Activated naive CD8-positive, alpha-beta T cell treated with anti-CD3 and anti-CD28 coated beads, Interleukin-2, amount 10 ng/mL, durations not matched to agents 7 days and 5 days (primary cell): ENCODE measurements around the gene LRBA. TPM values are rescaled to one million over a fixed set of nuclear protein-coding genes. Genes with fewer than 3 reads are reported as not detected.

Experiments
- ATAC-seq: fragments of 150-1000 bp; cut with Tn5 transposase; one replicate; pipeline ENCODE4 v1.10.0; 2021; ENCODE audit warnings: low read depth, moderate library complexity
- POLR2A ChIA-PET: fragments of 350-600 bp; sonication (Branson Sonifier 250); formaldehyde crosslinking; loops from one replicate; lab custom pipeline; 2021; ENCODE audit warnings: antibody characterized with exemption; lab: Charles Lee
- DNase-seq: peaks from one replicate; pipeline ENCODE4 v3.0.0; 2021
- H3K27ac Mint-ChIP-seq: one replicate; pipeline ENCODE4 v1.8.0; 2022; ENCODE audit warnings: mild to moderate bottlenecking, mixed read lengths
- H3K27me3 Mint-ChIP-seq: one replicate; pipeline ENCODE4 v1.8.0; 2022; ENCODE audit warnings: mild to moderate bottlenecking, moderate library complexity, mixed read lengths
- H3K36me3 Mint-ChIP-seq: one replicate; pipeline ENCODE4 v1.8.0; 2021; ENCODE audit warnings: mild to moderate bottlenecking, mixed read lengths
- H3K4me1 Mint-ChIP-seq: one replicate; pipeline ENCODE4 v1.8.0; 2021; ENCODE audit warnings: mixed read lengths
- H3K4me3 Mint-ChIP-seq: one replicate; pipeline ENCODE4 v1.8.0; 2022; ENCODE audit warnings: mild to moderate bottlenecking, moderate library complexity, mixed read lengths
- H3K9me3 Mint-ChIP-seq: one replicate; pipeline ENCODE4 v1.8.0; 2021; ENCODE audit warnings: mixed read lengths
- total RNA-seq, 2 experiments: library from RNA; stranded (reverse); gene quantifications; one replicate each; pipeline ENCODE4 v1.2.3, GENCODE V29; 2021

Gene LRBA
- total RNA-seq, 2 experiments from 2014 or later = 47.9 to 50.6 TPM

- no peaks in the 10 kb centered on the region for H3K27me3 Mint-ChIP-seq
- no peak overlapping the region for H3K4me3 Mint-ChIP-seq
- POLR2A ChIA-PET = no interaction called here
- no peaks in the 10 kb centered on the region for H3K9me3 Mint-ChIP-seq
- no peak overlapping the region for H3K27ac Mint-ChIP-seq
- DNase-seq (no peak), ATAC-seq (no peak)
- H3K36me3 Mint-ChIP-seq = peaks cover 6% of the 10 kb centered on the region
- H3K4me1 Mint-ChIP-seq = no peaks in the 10 kb centered on the region
These were observed 687.8 kb downstream of the LRBA start for GRCh38 chr4:150327262-150327780.

GRCh38 chr4:150325872-150326271 lies 689.2 kb downstream of the LRBA start:
- no peaks in the 10 kb centered on the region for H3K27me3 Mint-ChIP-seq
- POLR2A ChIA-PET = no interaction called here
- H3K9me3 Mint-ChIP-seq = no peaks in the 10 kb centered on the region
- H3K36me3 Mint-ChIP-seq = peaks cover 8% of the 10 kb centered on the region
- DNase-seq = no peak
- ATAC-seq = no peak
- H3K4me1 Mint-ChIP-seq = no peaks in the 10 kb centered on the region
- no peak overlapping the region for H3K4me3 Mint-ChIP-seq
- no peak overlapping the region for H3K27ac Mint-ChIP-seq

GRCh38 chr4:150323406-150324325 lies 691.4 kb downstream of the LRBA start:
- POLR2A ChIA-PET = no interaction called here
- no peak for DNase-seq
- ATAC-seq = no peak
- Mint-ChIP-seq H3K4me3 (no peak overlapping the region), H3K9me3 (no peaks in the 10 kb centered on the region), H3K4me1 (no peaks in the 10 kb centered on the region), H3K27me3 (no peaks in the 10 kb centered on the region), H3K27ac (no peak overlapping the region), H3K36me3 (peaks cover 8% of the 10 kb centered on the region)

- Mint-ChIP-seq H3K9me3 (no peaks in the 10 kb centered on the region), H3K4me1 (no peaks in the 10 kb centered on the region), H3K36me3 (peaks cover 8% of the 10 kb centered on the region), H3K27me3 (no peaks in the 10 kb centered on the region), H3K27ac (no peak overlapping the region), H3K4me3 (no peak overlapping the region)
- no peak for DNase-seq
- POLR2A ChIA-PET = no interaction called here
- ATAC-seq = no peak
These were observed 692.4 kb downstream of the LRBA start for GRCh38 chr4:150322646-150323045.

GRCh38 chr4:150321113-150321512 lies 694.0 kb downstream of the LRBA start:
- DNase-seq (no peak), ATAC-seq (no peak)
- Mint-ChIP-seq H3K27me3 (no peaks in the 10 kb centered on the region), H3K4me1 (peaks cover 1% of the 10 kb centered on the region), H3K27ac (no peak overlapping the region), H3K36me3 (peaks cover 11% of the 10 kb centered on the region), H3K4me3 (no peak overlapping the region), H3K9me3 (no peaks in the 10 kb centered on the region)
- POLR2A ChIA-PET = no interaction called here

- Mint-ChIP-seq H3K9me3 (no peaks in the 10 kb centered on the region), H3K36me3 (peaks cover 8% of the 10 kb centered on the region), H3K27ac (no peak overlapping the region), H3K27me3 (no peaks in the 10 kb centered on the region), H3K4me1 (peaks cover 1% of the 10 kb centered on the region), H3K4me3 (no peak overlapping the region)
- DNase-seq (no peak), ATAC-seq (no peak)
- POLR2A ChIA-PET = no interaction called here
These were observed 696.1 kb downstream of the LRBA start for GRCh38 chr4:150318971-150319370.

GRCh38 chr4:150318527-150318926 lies 696.6 kb downstream of the LRBA start:
- DNase-seq (no peak), ATAC-seq (no peak)
- Mint-ChIP-seq H3K9me3 (no peaks in the 10 kb centered on the region), H3K4me1 (peaks cover 1% of the 10 kb centered on the region), H3K36me3 (peaks cover 8% of the 10 kb centered on the region), H3K4me3 (no peak overlapping the region), H3K27me3 (no peaks in the 10 kb centered on the region), H3K27ac (no peak overlapping the region)
- POLR2A ChIA-PET = no interaction called here

GRCh38 chr4:150316332-150317205 lies 698.5 kb downstream of the LRBA start:
- H3K9me3 Mint-ChIP-seq = no peaks in the 10 kb centered on the region
- DNase-seq (no peak), ATAC-seq (no peak)
- H3K4me3 Mint-ChIP-seq = no peak overlapping the region
- POLR2A ChIA-PET = no interaction called here
- H3K27ac Mint-ChIP-seq = no peak overlapping the region
- peaks cover 8% of the 10 kb centered on the region for H3K36me3 Mint-ChIP-seq
- peaks cover 1% of the 10 kb centered on the region for H3K4me1 Mint-ChIP-seq
- H3K27me3 Mint-ChIP-seq = no peaks in the 10 kb centered on the region

GRCh38 chr4:150315691-150316090 lies 699.4 kb downstream of the LRBA start:
- ATAC-seq (no peak), DNase-seq (no peak)
- Mint-ChIP-seq H3K4me3 (no peak overlapping the region), H3K27ac (no peak overlapping the region), H3K36me3 (peaks cover 5% of the 10 kb centered on the region), H3K4me1 (peaks cover 1% of the 10 kb centered on the region), H3K27me3 (no peaks in the 10 kb centered on the region), H3K9me3 (no peaks in the 10 kb centered on the region)
- POLR2A ChIA-PET = no interaction called here

- Mint-ChIP-seq H3K36me3 (peaks cover 5% of the 10 kb centered on the region), H3K27ac (no peak overlapping the region), H3K4me1 (peaks cover 1% of the 10 kb centered on the region), H3K9me3 (no peaks in the 10 kb centered on the region), H3K4me3 (no peak overlapping the region), H3K27me3 (no peaks in the 10 kb centered on the region)
- POLR2A ChIA-PET = no interaction called here
- no peak for ATAC-seq
- no peak for DNase-seq
These were observed 699.9 kb downstream of the LRBA start for GRCh38 chr4:150315175-150315574.

GRCh38 chr4:150314031-150314430 lies 701.1 kb downstream of the LRBA start:
- H3K4me1 Mint-ChIP-seq = peaks cover 1% of the 10 kb centered on the region
- POLR2A ChIA-PET = no interaction called here
- DNase-seq = no peak
- H3K27ac Mint-ChIP-seq = no peak overlapping the region
- no peaks in the 10 kb centered on the region for H3K27me3 Mint-ChIP-seq
- no peaks in the 10 kb centered on the region for H3K9me3 Mint-ChIP-seq
- H3K36me3 Mint-ChIP-seq = peaks cover 5% of the 10 kb centered on the region
- ATAC-seq = no peak
- no peak overlapping the region for H3K4me3 Mint-ChIP-seq

GRCh38 chr4:150310159-150310895 lies 704.8 kb downstream of the LRBA start:
- Mint-ChIP-seq H3K36me3 (peaks cover 3% of the 10 kb centered on the region), H3K27ac (no peak overlapping the region), H3K4me1 (no peaks in the 10 kb centered on the region), H3K27me3 (no peaks in the 10 kb centered on the region), H3K9me3 (no peaks in the 10 kb centered on the region), H3K4me3 (no peak overlapping the region)
- POLR2A ChIA-PET = no interaction called here
- DNase-seq = no peak
- ATAC-seq = no peak
